Measurements from ENCODE around the gene TMCO4.
A peak's percentile ranks its signal among the peaks of the same experiment; 100 is the strongest.
"Not testable (repeated sequence)": the region's sequence is repeated elsewhere in the genome, so short reads cannot be mapped to it uniquely, and the experiment has no call there.

TMCO4 gene

GRCh38 chr1:19799230-19800075, at the start of gene TMCO4:
Gene TMCO4 (minus strand): TSS chr1:19799916. CDS start chr1:19780758, 19,158 bp downstream.
- Mint-ChIP-seq H3K36me3 (peaks cover 7% of the 10 kb centered on the region), H3K4me1 (peaks cover 17% of the 10 kb centered on the region), H3K4me3 (peak within 1 kb of the TSS; percentile 92), H3K9me3 (peaks cover 2% of the 10 kb centered on the region), H3K27me3 (no peaks in the 10 kb centered on the region), H3K27ac (peak within 1 kb of the TSS; percentile 95)
- DNase-seq (ENCODE audit: low spot score in 2 of 2) (peak; percentile 23 to 53), ATAC-seq (ENCODE audit: low read depth) (peak; percentile 71)

GRCh38 chr1:19849307-19849706, 49.6 kb upstream of the TMCO4 start:
- not testable (repeated sequence) for H3K9me3 Mint-ChIP-seq; ATAC-seq (ENCODE audit: low read depth); DNase-seq (ENCODE audit: low spot score in 2 of 2); H3K36me3 Mint-ChIP-seq; H3K27ac Mint-ChIP-seq; H3K4me1 Mint-ChIP-seq; H3K4me3 Mint-ChIP-seq
- H3K27me3 Mint-ChIP-seq, result peaks cover 11% of the 10 kb centered on the region

GRCh38 chr1:19847334-19847733, 47.6 kb upstream of the TMCO4 start:
- not testable (repeated sequence) for H3K27ac Mint-ChIP-seq; H3K4me3 Mint-ChIP-seq; H3K36me3 Mint-ChIP-seq; ATAC-seq (ENCODE audit: low read depth); H3K4me1 Mint-ChIP-seq; DNase-seq (ENCODE audit: low spot score in 2 of 2); H3K9me3 Mint-ChIP-seq
- peaks cover 11% of the 10 kb centered on the region for H3K27me3 Mint-ChIP-seq

- Mint-ChIP-seq H3K4me3 (no peak overlapping the region), H3K27ac (no peak overlapping the region), H3K9me3 (no peaks in the 10 kb centered on the region), H3K4me1 (no peaks in the 10 kb centered on the region), H3K27me3 (peaks cover 12% of the 10 kb centered on the region), H3K36me3 (no peaks in the 10 kb centered on the region)
- DNase-seq (ENCODE audit: low spot score in 2 of 2) (no peak), ATAC-seq (ENCODE audit: low read depth) (no peak)
Observed at GRCh38 chr1:19846338-19846737, 46.6 kb upstream of the TMCO4 start.

GRCh38 chr1:19845555-19845954, 45.8 kb upstream of the TMCO4 start:
- H3K9me3 Mint-ChIP-seq, result no peaks in the 10 kb centered on the region
- no peak overlapping the region for H3K4me3 Mint-ChIP-seq
- ATAC-seq (ENCODE audit: low read depth), result no peak
- no peaks in the 10 kb centered on the region for H3K4me1 Mint-ChIP-seq
- H3K36me3 Mint-ChIP-seq, result no peaks in the 10 kb centered on the region
- H3K27me3 Mint-ChIP-seq, result peaks cover 12% of the 10 kb centered on the region
- no peak for DNase-seq (ENCODE audit: low spot score in 2 of 2)
- no peak overlapping the region for H3K27ac Mint-ChIP-seq

- H3K27ac Mint-ChIP-seq, result no peak overlapping the region
- H3K36me3 Mint-ChIP-seq, result no peaks in the 10 kb centered on the region
- no peaks in the 10 kb centered on the region for H3K4me1 Mint-ChIP-seq
- ATAC-seq (ENCODE audit: low read depth), result no peak
- H3K27me3 Mint-ChIP-seq, result peaks cover 11% of the 10 kb centered on the region
- no peak for DNase-seq (ENCODE audit: low spot score in 2 of 2)
- H3K9me3 Mint-ChIP-seq, result no peaks in the 10 kb centered on the region
- H3K4me3 Mint-ChIP-seq, result no peak overlapping the region
Observed at GRCh38 chr1:19844731-19845495, 45.2 kb upstream of the TMCO4 start.

GRCh38 chr1:19840228-19840627, 40.5 kb upstream of the TMCO4 start:
- peaks cover 5% of the 10 kb centered on the region for H3K4me1 Mint-ChIP-seq
- ATAC-seq (ENCODE audit: low read depth), result no peak
- H3K27me3 Mint-ChIP-seq, result peaks cover 8% of the 10 kb centered on the region
- H3K27ac Mint-ChIP-seq, result no peak overlapping the region
- no peak overlapping the region for H3K4me3 Mint-ChIP-seq
- H3K36me3 Mint-ChIP-seq, result no peaks in the 10 kb centered on the region
- no peaks in the 10 kb centered on the region for H3K9me3 Mint-ChIP-seq
- DNase-seq (ENCODE audit: low spot score in 2 of 2), result no peak

- no peaks in the 10 kb centered on the region for H3K9me3 Mint-ChIP-seq
- H3K4me3 Mint-ChIP-seq, result no peak overlapping the region
- H3K36me3 Mint-ChIP-seq, result no peaks in the 10 kb centered on the region
- DNase-seq (ENCODE audit: low spot score in 2 of 2) (no peak), ATAC-seq (ENCODE audit: low read depth) (no peak)
- no peak overlapping the region for H3K27ac Mint-ChIP-seq
- peaks cover 4% of the 10 kb centered on the region for H3K27me3 Mint-ChIP-seq
- H3K4me1 Mint-ChIP-seq, result peaks cover 5% of the 10 kb centered on the region
Observed at GRCh38 chr1:19837866-19838265, 38.1 kb upstream of the TMCO4 start.

GRCh38 chr1:19835578-19835977, 35.9 kb upstream of the TMCO4 start:
- no peak for ATAC-seq (ENCODE audit: low read depth)
- no peaks in the 10 kb centered on the region for H3K9me3 Mint-ChIP-seq
- H3K27me3 Mint-ChIP-seq, result peaks cover 9% of the 10 kb centered on the region
- no peak overlapping the region for H3K27ac Mint-ChIP-seq
- H3K36me3 Mint-ChIP-seq, result no peaks in the 10 kb centered on the region
- DNase-seq (ENCODE audit: low spot score in 2 of 2), result no peak
- H3K4me1 Mint-ChIP-seq, result peaks cover 5% of the 10 kb centered on the region
- H3K4me3 Mint-ChIP-seq, result no peak overlapping the region

GRCh38 chr1:19831441-19831840, 31.7 kb upstream of the TMCO4 start:
- Mint-ChIP-seq H3K9me3 (no peaks in the 10 kb centered on the region), H3K36me3 (no peaks in the 10 kb centered on the region), H3K27ac (no peak overlapping the region), H3K4me3 (no peak overlapping the region), H3K4me1 (peaks cover 2% of the 10 kb centered on the region), H3K27me3 (peaks cover 12% of the 10 kb centered on the region)
- ATAC-seq (ENCODE audit: low read depth) (no peak), DNase-seq (ENCODE audit: low spot score in 2 of 2) (no peak)

- Mint-ChIP-seq H3K36me3 (no peaks in the 10 kb centered on the region), H3K9me3 (no peaks in the 10 kb centered on the region), H3K27ac (no peak overlapping the region), H3K4me1 (peaks cover 3% of the 10 kb centered on the region), H3K4me3 (no peak overlapping the region), H3K27me3 (peaks cover 15% of the 10 kb centered on the region)
- ATAC-seq (ENCODE audit: low read depth), result no peak
- no peak for DNase-seq (ENCODE audit: low spot score in 2 of 2)
Observed at GRCh38 chr1:19828546-19828945, 28.8 kb upstream of the TMCO4 start.

- H3K36me3 Mint-ChIP-seq, result no peaks in the 10 kb centered on the region
- no peak overlapping the region for H3K4me3 Mint-ChIP-seq
- peaks cover 15% of the 10 kb centered on the region for H3K27me3 Mint-ChIP-seq
- H3K9me3 Mint-ChIP-seq, result no peaks in the 10 kb centered on the region
- peaks cover 3% of the 10 kb centered on the region for H3K4me1 Mint-ChIP-seq
- H3K27ac Mint-ChIP-seq, result no peak overlapping the region
- ATAC-seq (ENCODE audit: low read depth) (no peak), DNase-seq (ENCODE audit: low spot score in 2 of 2) (no peak)
Observed at GRCh38 chr1:19825298-19825697, 25.6 kb upstream of the TMCO4 start.

- H3K27ac Mint-ChIP-seq, result no peak overlapping the region
- no peaks in the 10 kb centered on the region for H3K36me3 Mint-ChIP-seq
- no peak overlapping the region for H3K4me3 Mint-ChIP-seq
- peaks cover 3% of the 10 kb centered on the region for H3K4me1 Mint-ChIP-seq
- no peaks in the 10 kb centered on the region for H3K9me3 Mint-ChIP-seq
- DNase-seq (ENCODE audit: low spot score in 2 of 2), result no peak
- H3K27me3 Mint-ChIP-seq, result peaks cover 17% of the 10 kb centered on the region
- no peak for ATAC-seq (ENCODE audit: low read depth)
Observed at GRCh38 chr1:19824541-19824940, 24.8 kb upstream of the TMCO4 start.

- no peaks in the 10 kb centered on the region for H3K9me3 Mint-ChIP-seq
- ATAC-seq (ENCODE audit: low read depth) (no peak), DNase-seq (ENCODE audit: low spot score in 2 of 2) (no peak)
- peaks cover 14% of the 10 kb centered on the region for H3K27me3 Mint-ChIP-seq
- H3K27ac Mint-ChIP-seq, result no peak overlapping the region
- no peaks in the 10 kb centered on the region for H3K36me3 Mint-ChIP-seq
- H3K4me1 Mint-ChIP-seq, result peaks cover 3% of the 10 kb centered on the region
- no peak overlapping the region for H3K4me3 Mint-ChIP-seq
Observed at GRCh38 chr1:19824036-19824435, 24.3 kb upstream of the TMCO4 start.
